Stimulated activated CD4-positive, alpha-beta T cell treated with anti-CD3 and anti-CD28 coated beads, Interleukin-15, amount 100 ng/mL, for 1 hour (primary cell): ENCODE measurements around the gene NOVA2.

Experiments
- DNase-seq, 2 donors: peaks; one replicate each; pipeline ENCODE4 v3.0.0-alpha.2; 2020; ENCODE audit warnings: low read depth in 1 of 2, low spot score in 1 of 2

NOVA2 gene

DNA sequence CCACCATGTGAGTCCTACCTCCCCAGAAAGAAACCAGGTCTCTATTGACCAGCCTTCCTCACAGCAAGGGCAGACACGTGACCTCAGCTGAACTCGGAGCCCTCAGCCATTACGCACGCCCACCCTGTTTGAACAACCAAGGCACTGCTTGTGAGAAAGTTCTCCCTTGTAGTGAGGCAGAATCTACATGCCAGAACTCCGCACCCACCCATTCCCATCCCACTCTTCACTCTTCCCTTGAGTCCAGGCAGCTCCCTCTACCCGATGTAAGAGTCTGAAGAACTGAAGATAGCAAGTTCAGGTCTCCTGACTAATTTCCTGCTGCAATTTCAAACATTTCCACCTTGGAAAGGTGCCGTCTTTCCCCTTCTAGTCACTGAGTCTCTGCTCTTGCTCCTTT lies 6.4 kb downstream of the NOVA2 start:
- DNase-seq: no peak

GRCh38 chr19:45962021-45962420 lies 11.6 kb downstream of the NOVA2 start:
- DNase-seq: no peak

- DNase-seq: no peak
Observed at GRCh38 chr19:45960595-45961235, 12.9 kb downstream of the NOVA2 start.

DNA sequence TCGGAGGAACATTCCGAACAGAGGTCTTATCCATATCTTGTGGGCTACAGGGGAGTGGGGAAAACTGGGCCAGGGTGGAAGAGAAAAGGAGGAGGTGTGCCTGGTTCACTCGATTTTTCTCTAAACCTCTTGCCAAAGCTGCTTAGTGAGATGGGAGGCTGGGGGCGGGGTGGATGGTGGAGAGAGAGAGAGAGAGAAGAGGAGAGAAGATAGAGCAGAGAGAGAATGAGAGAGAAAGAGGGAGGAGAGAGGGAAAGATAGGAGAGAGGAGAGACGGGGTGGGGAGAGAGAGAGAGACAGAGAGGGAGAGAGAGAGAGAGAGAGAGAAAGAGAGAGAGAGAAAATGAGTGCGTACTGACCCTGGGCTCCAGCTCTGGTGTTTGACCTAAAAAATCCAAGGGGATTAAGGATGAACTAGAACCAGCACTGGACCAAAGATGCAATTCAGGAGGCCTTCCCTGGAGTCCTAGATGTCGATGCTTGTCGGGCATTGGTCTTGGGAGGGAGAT lies 14.1 kb downstream of the NOVA2 start:
- DNase-seq: no peak

GRCh38 chr19:45958769-45959516 lies 14.7 kb downstream of the NOVA2 start:
- no peak for DNase-seq

- DNase-seq: no peak
Observed at GRCh38 chr19:45958320-45958719, 15.3 kb downstream of the NOVA2 start.

DNA sequence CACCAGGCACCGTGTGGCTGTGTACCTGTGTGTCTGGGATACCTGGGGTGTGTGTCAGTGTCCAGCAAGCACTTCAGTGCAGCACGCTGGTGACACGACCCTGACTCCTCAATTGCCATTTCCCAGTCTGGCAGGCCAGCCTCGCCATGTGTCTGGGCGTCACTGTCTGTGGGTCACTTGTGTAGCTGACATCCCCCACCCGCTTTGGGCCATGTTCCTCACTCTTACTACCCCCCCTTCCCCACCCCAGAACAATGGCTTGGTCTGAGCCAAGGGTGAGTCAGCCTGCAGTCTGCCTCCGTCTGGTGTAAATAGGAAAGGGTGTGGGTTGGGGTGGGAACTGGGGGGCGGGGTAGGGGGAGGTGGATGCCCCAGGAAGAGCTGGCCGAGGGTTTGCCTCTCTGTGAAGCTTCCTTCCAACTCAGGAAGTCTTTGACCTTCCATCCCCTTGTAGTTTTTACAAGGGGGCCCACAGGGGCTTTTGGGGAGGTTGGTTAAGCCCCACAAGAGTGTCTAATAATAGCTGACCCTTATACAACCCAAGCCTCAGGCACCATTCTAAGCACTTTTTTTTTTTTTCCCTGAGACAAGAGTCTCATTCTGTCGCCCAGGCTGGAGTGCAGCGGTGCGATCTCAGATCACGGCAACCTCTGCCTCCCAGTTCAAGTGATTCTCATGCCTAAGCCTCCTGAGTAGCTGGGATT lies 17.6 kb downstream of the NOVA2 start:
- no peak for DNase-seq

- DNase-seq: no peak
Observed at GRCh38 chr19:45954156-45954555, 19.5 kb downstream of the NOVA2 start.

GRCh38 chr19:45953676-45954075 lies 20.0 kb downstream of the NOVA2 start:
- no peak for DNase-seq

GRCh38 chr19:45952686-45953505 lies 20.8 kb downstream of the NOVA2 start:
- DNase-seq: peak; percentile 11 to 22

- no peak for DNase-seq
Observed at GRCh38 chr19:45952341-45952685, 21.4 kb downstream of the NOVA2 start.

DNA sequence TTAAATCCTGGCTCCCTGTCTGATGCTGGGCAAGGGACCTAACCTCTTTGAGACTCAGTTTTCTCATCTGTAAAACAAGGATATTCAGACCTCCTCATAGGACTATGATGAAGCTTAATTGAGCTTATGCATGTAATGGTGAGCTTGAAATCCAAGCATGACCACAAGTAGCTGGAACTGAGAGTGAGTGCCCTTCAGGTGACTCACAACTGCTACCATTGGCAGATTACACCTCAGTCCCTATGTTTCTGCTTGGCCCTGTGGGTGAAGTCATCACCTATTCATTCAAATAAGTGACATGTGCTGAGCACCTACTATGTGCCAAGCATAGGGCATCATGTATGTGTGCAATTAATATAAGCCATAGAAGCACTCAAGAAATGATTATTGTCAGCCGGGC lies 25.7 kb downstream of the NOVA2 start:
- no peak for DNase-seq

- DNase-seq: no peak
Observed at GRCh38 chr19:45940515-45940805, 33.2 kb downstream of the NOVA2 start.

GRCh38 chr19:45939792-45940514 lies 33.7 kb downstream of the NOVA2 start:
- no peak for DNase-seq

- no peak for DNase-seq
Observed at GRCh38 chr19:45938733-45939319, 34.8 kb downstream of the NOVA2 start.

DNA sequence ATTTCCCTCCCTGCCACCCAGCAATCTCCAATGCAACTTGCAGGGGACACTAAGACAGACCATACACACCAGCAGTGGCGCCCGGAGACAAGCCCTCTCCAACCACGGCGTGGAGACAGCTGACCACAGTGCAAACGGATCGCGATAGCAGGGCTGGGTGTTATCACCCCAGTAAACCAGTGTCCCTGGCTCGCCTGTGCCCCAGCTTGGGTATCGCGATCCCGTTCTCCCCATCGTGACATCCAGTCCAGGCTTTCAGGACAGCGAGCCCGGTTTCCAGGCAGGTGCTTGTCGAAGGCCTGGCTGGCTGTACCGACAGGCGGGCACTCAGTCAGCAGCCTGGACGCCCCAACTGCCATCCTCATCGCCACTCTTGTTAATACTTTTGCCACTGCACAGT lies 38.4 kb downstream of the NOVA2 start:
- DNase-seq: no peak

DNA sequence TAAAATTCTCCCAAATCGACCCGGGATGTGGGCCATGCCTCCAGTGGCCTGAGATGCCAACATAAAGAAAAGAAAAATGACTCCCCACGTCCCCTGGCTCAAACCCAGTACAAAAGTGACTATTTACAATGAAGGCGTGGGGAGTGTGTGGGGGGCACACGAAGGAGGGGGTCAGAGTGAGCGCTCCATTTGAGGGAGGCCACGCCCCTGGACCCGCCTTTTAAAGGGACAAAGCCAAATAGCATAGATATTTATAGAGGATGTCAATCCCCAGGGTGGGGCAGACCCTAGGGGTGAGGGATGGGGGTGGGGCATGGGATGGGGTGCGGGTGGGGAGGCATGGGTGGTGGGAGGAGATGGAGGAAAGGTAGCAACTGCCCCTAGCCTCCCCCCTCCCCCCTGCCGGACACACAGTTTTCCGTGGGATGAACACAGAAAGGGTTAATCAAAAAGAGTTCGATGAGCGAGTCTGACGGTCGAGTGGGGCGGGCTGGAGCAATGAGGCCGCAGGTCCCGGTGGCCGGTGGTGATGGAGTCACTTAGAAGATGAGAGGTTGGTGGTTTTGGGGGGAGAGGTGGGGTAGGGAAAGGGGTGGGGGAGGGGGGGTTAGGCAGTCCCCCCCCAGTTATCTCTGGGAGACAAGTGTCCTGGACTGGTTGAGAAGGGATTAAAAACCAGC lies 39.0 kb downstream of the NOVA2 start:
- DNase-seq: no peak

- no peak for DNase-seq
Observed at GRCh38 chr19:45933759-45934158, 39.9 kb downstream of the NOVA2 start.

DNA sequence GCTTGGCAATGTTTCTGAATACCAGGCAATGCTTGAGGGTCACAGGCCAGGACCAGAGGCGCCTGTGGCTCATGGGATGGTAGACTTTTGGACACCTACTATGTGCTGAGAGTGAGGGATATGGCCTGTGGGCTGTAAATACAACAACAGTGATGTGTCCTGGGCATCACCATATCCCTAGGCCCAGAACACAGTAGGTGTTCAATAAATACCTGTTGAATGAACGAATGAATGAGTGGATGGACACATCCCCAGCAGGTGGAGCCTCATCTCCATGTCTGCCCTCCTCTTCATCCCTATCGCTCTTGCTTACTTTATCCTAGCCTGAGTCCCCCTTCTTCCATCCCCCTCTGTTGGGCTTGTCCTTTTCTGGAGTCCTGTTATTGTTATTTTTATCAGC lies 42.6 kb downstream of the NOVA2 start:
- DNase-seq: no peak

DNA sequence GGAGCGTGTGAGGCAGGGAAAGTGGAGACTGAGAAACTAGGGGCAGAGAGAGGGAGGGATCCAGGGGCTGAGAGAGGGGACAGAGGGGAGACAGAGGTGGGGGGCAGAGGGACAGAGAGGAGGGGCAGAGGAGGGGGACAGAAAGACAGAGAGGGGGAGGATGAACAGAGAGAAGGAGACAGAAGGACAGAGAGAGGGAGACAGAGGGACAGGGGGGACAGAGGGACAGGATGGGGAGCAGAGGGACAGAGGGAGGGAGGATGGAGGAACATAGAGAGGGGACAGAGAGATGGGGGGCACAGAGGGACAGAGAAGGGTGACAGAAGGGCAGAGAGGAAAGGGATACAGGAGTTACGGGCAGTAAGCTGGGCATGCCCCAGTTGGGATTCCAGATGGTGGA lies 44.4 kb downstream of the NOVA2 start:
- no peak for DNase-seq
